Pancreas (tissue), 10 donors: ENCODE measurements around the gene PEAR1. TPM values are rescaled to one million over a fixed set of nuclear protein-coding genes. Genes with fewer than 3 reads are reported as not detected.

Experiments
- ATAC-seq, 4 donors: fragments of 200-7000 bp; cut with Tn5 transposase; one replicate each; pipeline versions ENCODE4 v1.8.0 to v1.9.1; 2020; ENCODE audit warnings: mild to moderate bottlenecking in 4 of 4, moderate library complexity in 4 of 4
- DNase-seq, 6 donors: peaks; one replicate each; pipeline ENCODE4 v3.0.0-alpha.2; 2020
- FAIRE-seq: peaks from 2 replicates; lab custom pipeline; 2012; peaks lifted over from hg19 to GRCh38; lab: Jason Lieb, UNC
- H3K27ac ChIP-seq, 4 donors: fragments of 200-600 bp; sonication (generic); 1 replicate in 3 of 4; 2 replicates in 1 of 4; pipeline versions ENCODE4 v1.5.0 to v1.8.0; 2020
- H3K27me3 ChIP-seq, 4 donors: fragments of 200-600 bp; one replicate each; pipeline ENCODE4 v1.8.0; 2021
- H3K36me3 ChIP-seq, 3 donors: fragments of 200-600 bp; sonication (generic) in 1 of 3; one replicate each; pipeline versions ENCODE4 v1.5.0 to v1.8.0; 2020 to 2021
- H3K4me1 ChIP-seq, 3 donors: fragments of 200-600 bp; one replicate each; pipeline ENCODE4 v1.8.0; 2021
- H3K4me3 ChIP-seq, 4 donors: fragments of 200-600 bp; sonication (generic) in 2 of 4; one replicate each; pipeline versions ENCODE4 v1.5.0 to v1.8.0; 2020 to 2021
- H3K9me3 ChIP-seq, 4 donors: fragments of 200-600 bp; one replicate each; pipeline ENCODE4 v1.8.0; 2021
- WGBS, 2 donors: extraction: QIAGEN DNeasy Blood & Tissue Kit; methylation state at CpG; one replicate each; pipeline ENCODE4 v1.1.7; 2013; 5-methylcytosine and 5-hydroxymethylcytosine counted together
- intact Hi-C, 3 donors: fragments of 100-400 bp; cut with DNase I; formaldehyde crosslinking; loops; one replicate each; pipeline versions ENCODE4 v1.11.1 to v1.14.2; 2022
- polyA plus RNA-seq, 2 donors: library from polyadenylated mRNA; stranded (reverse); fragments of 200-250 nt; gene quantifications; one replicate each; pipeline ENCODE4 v1.2.3, GENCODE V29; 2013
- total RNA-seq, 6 donors: library from RNA; stranded (reverse); fragmentation: NEBNext Ultra II Directional in 4 of 6; extraction: Animal tissue kit (Norgen Biotek cat#: 25700) in 4 of 6; gene quantifications; one replicate each; pipeline versions ENCODE4 v1.2.1 to v1.2.4, GENCODE V29; 2021 to 2023
- TF ChIP-seq, protein P1 (sequence below), 4 donors: fragments of 200-600 bp; sonication (generic) in 3 of 4; IDR thresholded peaks; one replicate each; pipeline versions ENCODE4 v1.5.0 to v1.8.0; 2021; ENCODE audit warnings: antibody characterized with exemption in 4 of 4
- donor health status: healthy with polysubstance abuse.
- donor health status: DM: no; HTN: no; CAD: no; lungs with moderate emphysema.
- donor health status: DM: no; HTN: no; CAD: no.
- donor health status: control.
- donor health status: control.
- donor health status: Bipolar disorder and iron deficiency.
- donor health status: DM: yes; HTN: yes; CAD: no.
- donor health status: DM: no; HTN: no; CAD: no.
- donor health status: DM: no; HTN: no; CAD: no.
- donor health status: DM: yes; HTN: yes; CAD: no.

PEAR1 gene
- total and polyA plus RNA-seq, 8 donors = 1.7 to 7.1 (median 3.4) TPM

DNA sequence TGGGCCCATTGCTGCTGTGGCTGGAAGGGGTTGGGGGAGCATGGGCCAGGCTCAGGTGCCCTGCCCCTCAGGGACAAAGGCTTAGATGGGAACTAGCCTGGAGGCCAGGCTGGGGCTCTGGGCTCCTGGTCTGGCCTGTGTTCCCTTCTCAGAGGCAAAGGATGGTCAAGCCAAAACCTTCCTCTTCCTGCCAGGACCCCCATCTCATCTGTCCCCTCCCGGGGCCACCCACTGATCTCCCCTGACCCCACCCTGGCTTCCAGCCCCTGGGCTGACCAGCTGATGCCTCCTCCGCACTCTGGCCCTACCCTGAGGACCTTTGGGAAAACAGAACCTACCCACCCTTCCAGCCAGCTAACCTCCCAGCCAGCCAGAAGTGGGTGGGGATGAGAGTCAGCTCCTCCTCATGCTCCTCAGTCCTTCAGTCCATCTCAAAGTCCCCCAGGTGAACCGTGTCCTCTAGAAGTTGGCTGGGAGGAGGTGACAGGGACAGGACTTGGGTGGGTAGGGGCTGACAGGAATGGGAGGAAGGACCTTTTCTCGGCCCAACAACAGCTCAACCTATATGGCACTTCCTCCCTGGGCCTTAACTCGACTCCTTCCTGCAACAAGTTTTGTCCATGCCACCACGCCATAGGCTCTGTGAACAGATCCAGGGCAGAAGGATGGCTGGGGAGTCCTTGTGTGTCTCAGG lies 7.5 kb downstream of the PEAR1 start:
- Histone ChIP-seq H3K27ac (no peak overlapping the region), H3K4me1 (no peaks in the 10 kb centered on the region), H3K27me3 (no peaks in the 10 kb centered on the region), H3K9me3 (no peaks in the 10 kb centered on the region), H3K4me3 (no peak overlapping the region), H3K36me3 (no peaks in the 10 kb centered on the region)
- intact Hi-C loops = no loop called here
- TF ChIP-seq, protein P1, sequence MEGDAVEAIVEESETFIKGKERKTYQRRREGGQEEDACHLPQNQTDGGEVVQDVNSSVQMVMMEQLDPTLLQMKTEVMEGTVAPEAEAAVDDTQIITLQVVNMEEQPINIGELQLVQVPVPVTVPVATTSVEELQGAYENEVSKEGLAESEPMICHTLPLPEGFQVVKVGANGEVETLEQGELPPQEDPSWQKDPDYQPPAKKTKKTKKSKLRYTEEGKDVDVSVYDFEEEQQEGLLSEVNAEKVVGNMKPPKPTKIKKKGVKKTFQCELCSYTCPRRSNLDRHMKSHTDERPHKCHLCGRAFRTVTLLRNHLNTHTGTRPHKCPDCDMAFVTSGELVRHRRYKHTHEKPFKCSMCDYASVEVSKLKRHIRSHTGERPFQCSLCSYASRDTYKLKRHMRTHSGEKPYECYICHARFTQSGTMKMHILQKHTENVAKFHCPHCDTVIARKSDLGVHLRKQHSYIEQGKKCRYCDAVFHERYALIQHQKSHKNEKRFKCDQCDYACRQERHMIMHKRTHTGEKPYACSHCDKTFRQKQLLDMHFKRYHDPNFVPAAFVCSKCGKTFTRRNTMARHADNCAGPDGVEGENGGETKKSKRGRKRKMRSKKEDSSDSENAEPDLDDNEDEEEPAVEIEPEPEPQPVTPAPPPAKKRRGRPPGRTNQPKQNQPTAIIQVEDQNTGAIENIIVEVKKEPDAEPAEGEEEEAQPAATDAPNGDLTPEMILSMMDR (IDR thresholded peaks at IDR 0.05) = no peak
- FAIRE-seq (no peak), DNase-seq (no peak), ATAC-seq (no peak)
- 37 to 61% methylated on average over 5 to 6 of the region's 6 CpGs for whole genome bisulfite sequencing, 2 donors

DNA sequence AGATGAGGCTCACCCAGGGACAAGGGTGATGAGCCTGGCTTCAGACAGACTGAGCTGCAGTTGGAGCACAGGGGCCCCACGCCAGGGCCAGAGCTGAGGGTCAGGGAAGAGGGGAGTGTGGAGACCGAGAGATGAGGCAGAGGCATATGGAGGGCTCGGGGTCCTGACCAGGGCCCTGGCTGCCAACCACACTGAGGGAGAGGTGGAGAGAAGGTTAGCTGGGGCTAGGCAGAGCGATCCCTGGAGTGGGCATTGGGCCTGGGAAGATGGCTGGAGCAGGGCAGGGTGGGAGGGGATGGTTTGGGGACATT lies 8.0 kb downstream of the PEAR1 start:
- 74 to 75% methylated on average over 4 of the region's 4 CpGs for WGBS, 2 donors
- DNase-seq = no peak
- no peak for ATAC-seq
- Histone ChIP-seq H3K27me3 (no peaks in the 10 kb centered on the region), H3K27ac (no peak overlapping the region), H3K36me3 (no peaks in the 10 kb centered on the region), H3K9me3 (no peaks in the 10 kb centered on the region), H3K4me1 (no peaks in the 10 kb centered on the region), H3K4me3 (no peak overlapping the region)
- TF ChIP-seq, protein P1 (IDR thresholded peaks at IDR 0.05) = no peak
- FAIRE-seq = no peak
- intact Hi-C loops = no loop called here

DNA sequence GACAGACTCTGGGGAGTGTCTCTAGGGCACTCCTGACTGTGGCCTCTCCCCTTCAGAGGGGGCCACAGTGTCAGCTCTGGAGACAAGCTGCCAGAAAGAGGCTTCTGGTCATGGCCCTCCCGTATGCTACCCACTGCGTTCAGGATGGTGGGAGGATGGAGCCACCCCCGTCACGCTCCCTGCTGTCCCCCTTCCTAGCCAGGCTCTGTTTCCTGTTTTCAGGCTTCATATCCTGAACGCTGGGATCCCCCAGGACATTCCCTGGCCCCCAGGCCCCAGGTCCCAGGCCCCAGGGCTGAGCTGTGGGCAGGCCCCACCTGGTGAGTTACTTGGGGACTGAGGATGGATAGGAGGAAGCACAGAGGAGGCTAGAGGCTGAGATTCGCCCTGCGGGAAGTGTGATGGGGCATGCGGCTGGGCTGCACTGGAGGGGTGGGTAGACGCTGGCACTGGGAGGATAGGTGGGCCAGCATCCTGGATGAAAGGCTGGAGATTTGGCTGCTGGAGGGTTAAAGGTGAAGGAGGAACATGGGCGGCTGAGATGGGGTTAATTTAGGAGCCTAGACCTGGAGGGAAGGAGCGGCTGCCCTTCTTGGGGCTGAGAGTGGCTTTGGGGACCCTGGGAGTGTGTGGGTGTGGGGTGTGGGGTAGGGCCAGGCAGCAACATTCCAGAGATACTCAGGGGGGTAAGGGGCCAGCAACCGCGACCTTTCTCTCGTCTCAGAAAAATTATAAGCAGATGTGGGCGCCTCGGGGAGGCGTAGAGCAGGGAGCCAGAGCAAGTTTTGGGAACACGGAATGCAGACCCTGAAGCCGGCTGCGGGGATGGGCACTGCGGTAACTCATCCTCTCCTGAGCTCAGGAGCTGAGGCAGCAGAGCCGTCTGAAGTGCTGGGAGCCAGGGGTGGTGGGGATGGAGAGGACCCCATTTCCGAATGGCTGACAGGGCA lies 8.7 kb downstream of the PEAR1 start:
- Histone ChIP-seq H3K27me3 (no peaks in the 10 kb centered on the region), H3K4me1 (no peaks in the 10 kb centered on the region)

DNA sequence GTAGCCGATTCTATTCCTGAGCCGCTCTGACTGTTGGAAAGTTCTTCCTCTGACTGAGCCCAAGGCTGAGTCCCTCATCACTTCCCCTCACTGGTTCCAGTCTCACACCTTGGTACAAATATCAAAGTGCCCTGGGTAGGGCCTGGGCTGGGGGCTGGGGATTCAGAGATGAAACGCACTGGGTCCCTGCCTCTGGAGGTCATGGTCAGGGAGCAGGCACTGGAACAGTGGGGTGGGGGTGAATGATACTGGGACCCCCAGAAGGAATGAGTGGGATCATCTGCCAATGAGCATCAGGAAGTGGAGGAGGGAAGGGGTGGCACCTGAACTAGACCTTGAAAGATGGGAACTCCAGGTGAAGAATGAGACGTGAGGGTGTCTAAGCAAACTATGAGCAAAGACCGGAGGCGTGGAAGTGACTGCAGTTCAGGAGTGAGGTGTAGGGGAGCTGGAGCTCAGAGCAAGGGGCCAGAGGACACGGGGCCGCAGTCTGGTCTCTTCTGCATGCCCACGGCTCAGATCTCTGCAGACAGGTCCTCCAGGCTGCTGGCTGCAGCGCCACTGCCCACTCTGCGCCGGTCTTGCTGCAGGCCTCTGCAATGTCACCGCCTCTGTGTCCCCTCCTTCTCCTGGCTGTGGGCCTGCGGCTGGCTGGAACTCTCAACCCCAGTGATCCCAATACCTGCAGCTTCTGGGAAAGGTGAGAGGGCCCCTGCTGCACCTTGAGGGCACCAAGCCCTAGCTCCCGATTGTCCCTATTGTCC lies 10.0 kb downstream of the PEAR1 start:
- Histone ChIP-seq H3K36me3 (no peaks in the 10 kb centered on the region), H3K27me3 (no peaks in the 10 kb centered on the region), H3K4me3 (no peak overlapping the region), H3K4me1 (no peaks in the 10 kb centered on the region), H3K27ac (no peak overlapping the region), H3K9me3 (no peaks in the 10 kb centered on the region)
- intact Hi-C loops = no loop called here
- no peak for ATAC-seq
- WGBS, 2 donors = 65 to 67% methylated on average over 13 to 15 of the region's 15 CpGs
- TF ChIP-seq, protein P1 (IDR thresholded peaks at IDR 0.05) = no peak
- peak in 2 of 6 donors; percentile 27 to 41 for DNase-seq
- FAIRE-seq = no peak

More for the DNA sequence above, 8.7 kb downstream of the PEAR1 start:
- TF ChIP-seq, protein P1 (IDR thresholded peaks at IDR 0.05) = no peak
- intact Hi-C loops = no loop called here
- Histone ChIP-seq H3K27ac (no peak overlapping the region), H3K9me3 (no peaks in the 10 kb centered on the region), H3K36me3 (no peaks in the 10 kb centered on the region), H3K4me3 (no peak overlapping the region)
- ATAC-seq (no peak), DNase-seq (peak in 1 of 6 donors; percentile 34), FAIRE-seq (no peak)
- WGBS, 2 donors = 54% methylated on average over 23 of the region's 23 CpGs
